OCI-LY1 (cell line): ENCODE data around the gene C12orf75.

Experiments used
- H2AFZ ChIP-seq: fragments of 200-600 bp; sonication (generic), shearing (Covaris generic); 2 replicates; pipeline ENCODE4 v1.6.0; 2014; ENCODE audit warnings: antibody characterized with exemption, mild to moderate bottlenecking, low read length
- H3F3A ChIP-seq: fragments of 200-600 bp; sonication (generic), shearing (Covaris generic); 2 replicates; pipeline ENCODE4 v1.6.0; 2014; ENCODE audit warnings: mild to moderate bottlenecking, antibody characterized with exemption, low read length, moderate library complexity; ENCODE audit not compliant: insufficient read depth
- H3K27ac ChIP-seq: fragments of 200-600 bp; sonication (generic); 2 replicates; pipeline ENCODE4 v1.5.1; 2014; ENCODE audit warnings: low read length, mixed run types, mild to moderate bottlenecking, low read depth; ENCODE audit not compliant: poor library complexity, severe bottlenecking
- H3K27me3 ChIP-seq: fragments of 200-600 bp; sonication (generic); 2 replicates; pipeline ENCODE4 v1.6.0; 2014; ENCODE audit warnings: antibody characterized with exemption, mild to moderate bottlenecking, low read length, moderate library complexity; ENCODE audit not compliant: insufficient read depth
- H3K36me3 ChIP-seq: fragments of 200-600 bp; sonication (generic); 2 replicates; pipeline ENCODE4 v1.6.1; 2014; ENCODE audit warnings: mild to moderate bottlenecking, antibody characterized with exemption, low read length, moderate library complexity, mixed read lengths; ENCODE audit not compliant: insufficient read depth
- H3K4me1 ChIP-seq: fragments of 200-600 bp; sonication (generic); 2 replicates; pipeline ENCODE4 v1.5.1; 2014; ENCODE audit warnings: mild to moderate bottlenecking, low read length, moderate library complexity; ENCODE audit not compliant: insufficient read depth, severe bottlenecking
- H3K4me2 ChIP-seq: fragments of 200-600 bp; sonication (generic), shearing (Covaris generic); 2 replicates; pipeline ENCODE4 v1.6.1; 2014; ENCODE audit warnings: low read length
- H3K4me3 ChIP-seq: fragments of 200-600 bp; sonication (generic); 2 replicates; pipeline ENCODE4 v1.5.1; 2014; ENCODE audit warnings: low read length, low read depth, mild to moderate bottlenecking, mixed read lengths; ENCODE audit not compliant: poor library complexity, severe bottlenecking
- H3K79me2 ChIP-seq: fragments of 200-600 bp; shearing (Covaris generic); 2 replicates; pipeline ENCODE4 v1.6.1; 2016; ENCODE audit warnings: mixed run types, low read length, mixed read lengths; ENCODE audit not compliant: insufficient read depth
- H3K9ac ChIP-seq: fragments of 200-600 bp; sonication (generic), shearing (Covaris generic); 2 replicates; pipeline ENCODE4 v1.6.1; 2014; ENCODE audit warnings: mild to moderate bottlenecking, low read length, mixed read lengths
- H3K9me2 ChIP-seq: fragments of 200-600 bp; sonication (generic), shearing (Covaris generic); 2 replicates; pipeline ENCODE4 v1.6.1; 2014; ENCODE audit warnings: low read depth, mild to moderate bottlenecking, low read length, mixed read lengths
- H3K9me3 ChIP-seq: fragments of 200-600 bp; shearing (Covaris generic); 2 replicates; pipeline ENCODE4 v1.6.1; 2014; ENCODE audit warnings: low read length, mixed read lengths
- H4K20me1 ChIP-seq: fragments of 200-600 bp; sonication (generic), shearing (Covaris generic); 2 replicates; pipeline ENCODE4 v1.6.0; 2016; ENCODE audit warnings: mild to moderate bottlenecking, low read length; ENCODE audit not compliant: insufficient read depth
- EZH2 ChIP-seq: fragments of 200-600 bp; sonication (generic), shearing (Covaris generic); IDR thresholded peaks from 2 replicates; pipeline ENCODE4 v1.8.0; 2017; ENCODE audit warnings: borderline replicate concordance, mixed run types, mild to moderate bottlenecking, antibody characterized with exemption, low read length, moderate library complexity, mixed read lengths
- TF ChIP-seq, protein P1 (sequence below): fragments of 200-600 bp; sonication (generic), shearing (Covaris generic); IDR thresholded peaks from 2 replicates; pipeline ENCODE4 v1.5.1; 2017; ENCODE audit warnings: mild to moderate bottlenecking, antibody characterized with exemption, low read length, moderate library complexity, mixed read lengths

Gene C12orf75

DNA sequence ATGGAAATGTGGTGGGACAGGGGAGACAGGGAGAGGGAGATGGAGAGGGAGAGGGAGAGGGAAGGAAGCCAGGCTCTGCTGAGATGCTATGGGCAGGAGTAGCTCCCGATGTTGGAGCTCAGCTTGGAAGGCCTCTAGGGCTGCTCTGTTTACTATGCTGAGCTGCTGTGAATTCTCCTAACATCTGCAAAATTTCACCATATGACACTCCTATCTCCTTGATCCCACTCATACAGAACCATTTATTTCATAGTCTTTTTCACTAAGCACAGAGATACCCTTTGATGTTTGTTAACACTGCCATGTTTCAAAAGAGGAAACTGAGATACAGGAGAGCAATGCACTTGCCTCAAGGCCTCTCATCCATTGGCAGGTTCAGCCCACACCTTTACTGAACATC, 60.7 kb downstream of the C12orf75 start:
- H3K4me1 ChIP-seq: no peaks in the 10 kb centered on the region
- H3K9ac ChIP-seq: no peak overlapping the region
- H3K9me2 ChIP-seq: no peaks in the 10 kb centered on the region
- no peak overlapping the region for H3K4me3 ChIP-seq
- H3F3A ChIP-seq: no peaks in the 10 kb centered on the region
- no peaks in the 10 kb centered on the region for H3K9me3 ChIP-seq
- no peaks in the 10 kb centered on the region for H3K36me3 ChIP-seq
- no peak overlapping the region for H3K4me2 ChIP-seq
- no peaks in the 10 kb centered on the region for H3K27me3 ChIP-seq
- no peaks in the 10 kb centered on the region for H3K79me2 ChIP-seq
- no peak overlapping the region for H2AFZ ChIP-seq
- no peak overlapping the region for H3K27ac ChIP-seq
- H4K20me1 ChIP-seq: no peaks in the 10 kb centered on the region
- TF ChIP-seq, protein P1, sequence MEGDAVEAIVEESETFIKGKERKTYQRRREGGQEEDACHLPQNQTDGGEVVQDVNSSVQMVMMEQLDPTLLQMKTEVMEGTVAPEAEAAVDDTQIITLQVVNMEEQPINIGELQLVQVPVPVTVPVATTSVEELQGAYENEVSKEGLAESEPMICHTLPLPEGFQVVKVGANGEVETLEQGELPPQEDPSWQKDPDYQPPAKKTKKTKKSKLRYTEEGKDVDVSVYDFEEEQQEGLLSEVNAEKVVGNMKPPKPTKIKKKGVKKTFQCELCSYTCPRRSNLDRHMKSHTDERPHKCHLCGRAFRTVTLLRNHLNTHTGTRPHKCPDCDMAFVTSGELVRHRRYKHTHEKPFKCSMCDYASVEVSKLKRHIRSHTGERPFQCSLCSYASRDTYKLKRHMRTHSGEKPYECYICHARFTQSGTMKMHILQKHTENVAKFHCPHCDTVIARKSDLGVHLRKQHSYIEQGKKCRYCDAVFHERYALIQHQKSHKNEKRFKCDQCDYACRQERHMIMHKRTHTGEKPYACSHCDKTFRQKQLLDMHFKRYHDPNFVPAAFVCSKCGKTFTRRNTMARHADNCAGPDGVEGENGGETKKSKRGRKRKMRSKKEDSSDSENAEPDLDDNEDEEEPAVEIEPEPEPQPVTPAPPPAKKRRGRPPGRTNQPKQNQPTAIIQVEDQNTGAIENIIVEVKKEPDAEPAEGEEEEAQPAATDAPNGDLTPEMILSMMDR: no peak
- no peak for TF ChIP-seq EZH2

DNA sequence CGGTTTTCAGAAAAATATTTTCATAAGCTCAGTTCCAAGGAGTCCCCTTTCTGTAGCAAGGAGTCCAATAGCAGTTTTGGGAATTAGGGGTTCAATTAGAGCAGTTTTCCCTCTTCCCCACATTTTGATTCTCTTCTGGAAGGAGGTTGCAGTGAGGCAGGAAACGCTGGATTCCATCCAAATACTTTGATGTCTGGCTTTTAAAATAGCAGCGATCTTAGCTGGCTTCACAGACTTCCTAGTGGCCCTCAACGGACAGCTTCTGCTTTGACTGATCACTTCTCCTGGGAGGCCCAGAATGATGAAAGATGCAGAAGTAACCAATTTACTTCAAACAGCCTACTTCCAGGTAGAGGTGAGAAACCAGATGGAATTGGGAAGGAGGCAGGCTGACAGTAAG, 63.1 kb downstream of the C12orf75 start:
- TF ChIP-seq EZH2: no peak
- TF ChIP-seq, protein P1: no peak
- Histone ChIP-seq H3K9ac (no peak overlapping the region), H3K9me2 (no peaks in the 10 kb centered on the region), H3K4me1 (no peaks in the 10 kb centered on the region), H3F3A (no peaks in the 10 kb centered on the region), H2AFZ (no peak overlapping the region), H3K9me3 (no peaks in the 10 kb centered on the region), H3K27ac (no peak overlapping the region), H3K4me2 (no peak overlapping the region), H3K79me2 (no peaks in the 10 kb centered on the region), H3K27me3 (no peaks in the 10 kb centered on the region), H3K36me3 (no peaks in the 10 kb centered on the region), H3K4me3 (no peak overlapping the region), H4K20me1 (no peaks in the 10 kb centered on the region)

DNA sequence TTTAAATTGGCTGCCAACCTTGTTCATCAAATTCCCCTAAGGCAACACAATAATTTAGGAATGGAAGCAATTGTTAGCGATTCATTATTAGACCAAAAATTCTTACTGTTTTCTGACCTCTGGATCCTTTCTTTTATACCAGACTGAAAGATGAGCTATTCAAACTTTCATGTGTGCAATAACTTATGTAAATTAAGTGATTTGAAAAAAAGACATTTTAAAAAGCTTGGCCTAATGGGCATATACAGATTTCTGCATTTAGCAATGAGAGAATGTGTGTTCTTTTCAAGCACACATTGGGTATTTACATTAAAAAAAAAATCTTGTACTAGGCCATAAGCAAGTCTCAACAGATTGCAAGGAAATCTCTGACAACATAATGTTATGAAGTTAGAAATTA, 65.5 kb downstream of the C12orf75 start:
- Histone ChIP-seq H3K4me3 (no peak overlapping the region), H4K20me1 (no peaks in the 10 kb centered on the region), H3F3A (no peaks in the 10 kb centered on the region), H3K4me2 (no peak overlapping the region), H3K27ac (no peak overlapping the region), H3K9me3 (no peaks in the 10 kb centered on the region), H3K4me1 (no peaks in the 10 kb centered on the region), H3K79me2 (no peaks in the 10 kb centered on the region), H3K9ac (no peak overlapping the region), H3K36me3 (no peaks in the 10 kb centered on the region), H3K27me3 (no peaks in the 10 kb centered on the region), H2AFZ (no peak overlapping the region), H3K9me2 (no peaks in the 10 kb centered on the region)
- no peak for TF ChIP-seq EZH2
- TF ChIP-seq, protein P1: no peak
